HFF-Myc (cell line): ENCODE measurements around the gene SOX15.

Source experiments
- DNase-seq: peaks from one replicate; pipeline ENCODE4 v3.0.0-alpha.2; 2011; ENCODE audit warnings: low read depth; ENCODE audit errors: extremely low read depth
- H3K4me3 ChIP-seq: replicated peaks from 2 replicates; pipeline ENCODE4 v1.5.1; 2011; ENCODE audit warnings: low read depth, mild to moderate bottlenecking, control low read depth, low read length
- TF ChIP-seq, protein P1 (sequence below): IDR thresholded peaks from 2 replicates; pipeline ENCODE4 v1.5.1; 2012; ENCODE audit warnings: mild to moderate bottlenecking, low read depth, low read length, control low read depth; ENCODE audit errors: missing control alignments

SOX15 gene

GRCh38 chr17:7572338-7572587, 17.6 kb downstream of the SOX15 start:
- DNase-seq: no peak
- TF ChIP-seq, protein P1, sequence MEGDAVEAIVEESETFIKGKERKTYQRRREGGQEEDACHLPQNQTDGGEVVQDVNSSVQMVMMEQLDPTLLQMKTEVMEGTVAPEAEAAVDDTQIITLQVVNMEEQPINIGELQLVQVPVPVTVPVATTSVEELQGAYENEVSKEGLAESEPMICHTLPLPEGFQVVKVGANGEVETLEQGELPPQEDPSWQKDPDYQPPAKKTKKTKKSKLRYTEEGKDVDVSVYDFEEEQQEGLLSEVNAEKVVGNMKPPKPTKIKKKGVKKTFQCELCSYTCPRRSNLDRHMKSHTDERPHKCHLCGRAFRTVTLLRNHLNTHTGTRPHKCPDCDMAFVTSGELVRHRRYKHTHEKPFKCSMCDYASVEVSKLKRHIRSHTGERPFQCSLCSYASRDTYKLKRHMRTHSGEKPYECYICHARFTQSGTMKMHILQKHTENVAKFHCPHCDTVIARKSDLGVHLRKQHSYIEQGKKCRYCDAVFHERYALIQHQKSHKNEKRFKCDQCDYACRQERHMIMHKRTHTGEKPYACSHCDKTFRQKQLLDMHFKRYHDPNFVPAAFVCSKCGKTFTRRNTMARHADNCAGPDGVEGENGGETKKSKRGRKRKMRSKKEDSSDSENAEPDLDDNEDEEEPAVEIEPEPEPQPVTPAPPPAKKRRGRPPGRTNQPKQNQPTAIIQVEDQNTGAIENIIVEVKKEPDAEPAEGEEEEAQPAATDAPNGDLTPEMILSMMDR: no peak
- peak overlapping the region; percentile 98 for H3K4me3 ChIP-seq

- TF ChIP-seq, protein P1: no peak
- no peak overlapping the region for H3K4me3 ChIP-seq
- DNase-seq: no peak
These were observed 19.5 kb downstream of the SOX15 start for GRCh38 chr17:7570351-7570750.

GRCh38 chr17:7569571-7569970, 20.3 kb downstream of the SOX15 start:
- TF ChIP-seq, protein P1: no peak
- H3K4me3 ChIP-seq: no peak overlapping the region
- no peak for DNase-seq

DNA sequence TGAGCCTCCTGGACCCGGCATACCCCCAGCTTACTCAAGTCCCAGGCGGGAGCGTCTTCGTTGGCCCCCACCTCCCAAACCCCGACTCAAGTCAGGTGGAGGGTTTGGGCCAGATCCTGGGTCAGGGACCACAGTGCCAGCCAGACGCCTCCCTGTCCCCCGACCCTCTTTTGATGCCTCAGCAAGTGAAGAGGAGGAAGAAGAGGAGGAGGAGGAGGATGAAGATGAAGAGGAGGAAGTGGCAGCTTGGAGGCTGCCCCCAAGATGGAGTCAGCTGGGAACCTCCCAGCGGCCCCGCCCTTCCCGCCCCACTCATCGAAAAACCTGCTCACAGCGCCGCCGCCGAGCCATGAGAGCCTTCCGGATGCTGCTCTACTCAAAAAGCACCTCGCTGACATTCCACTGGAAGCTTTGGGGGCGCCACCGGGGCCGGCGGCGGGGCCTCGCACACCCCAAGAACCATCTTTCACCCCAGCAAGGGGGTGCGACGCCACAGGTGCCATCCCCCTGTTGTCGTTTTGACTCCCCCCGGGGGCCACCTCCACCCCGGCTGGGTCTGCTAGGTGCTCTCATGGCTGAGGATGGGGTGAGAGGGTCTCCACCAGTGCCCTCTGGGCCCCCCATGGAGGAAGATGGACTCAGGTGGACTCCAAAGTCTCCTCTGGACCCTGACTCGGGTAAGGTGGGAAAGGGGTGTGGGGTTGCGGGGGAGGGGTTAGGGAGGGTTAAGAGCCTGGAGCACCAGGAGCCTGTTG, 26.6 kb downstream of the SOX15 start:
- no peak for DNase-seq
- H3K4me3 ChIP-seq: peak overlapping the region; percentile 89
- TF ChIP-seq, protein P1: no peak

DNA sequence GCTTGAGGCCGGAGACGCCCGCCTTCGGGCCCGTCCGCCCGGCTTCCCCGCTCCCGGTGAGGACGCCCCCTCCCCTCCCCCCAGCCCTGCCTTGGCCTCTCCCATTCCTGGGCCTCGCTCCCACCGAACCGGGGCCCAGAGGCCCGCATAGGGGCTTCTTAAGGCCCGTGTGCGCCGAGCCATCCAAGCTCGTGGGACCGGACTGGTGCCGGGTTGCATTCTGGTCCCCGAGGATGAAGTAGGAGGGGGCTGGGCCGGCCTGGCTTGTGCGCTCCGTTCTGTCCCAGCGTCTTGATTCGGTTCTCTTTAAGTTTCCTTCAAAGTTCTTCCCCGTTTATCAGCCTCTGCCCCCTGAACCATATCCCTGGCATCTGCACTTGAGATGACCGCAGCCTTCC, 27.7 kb downstream of the SOX15 start:
- peak overlapping the region; percentile 89 for H3K4me3 ChIP-seq
- TF ChIP-seq, protein P1: no peak
- DNase-seq: no peak

DNA sequence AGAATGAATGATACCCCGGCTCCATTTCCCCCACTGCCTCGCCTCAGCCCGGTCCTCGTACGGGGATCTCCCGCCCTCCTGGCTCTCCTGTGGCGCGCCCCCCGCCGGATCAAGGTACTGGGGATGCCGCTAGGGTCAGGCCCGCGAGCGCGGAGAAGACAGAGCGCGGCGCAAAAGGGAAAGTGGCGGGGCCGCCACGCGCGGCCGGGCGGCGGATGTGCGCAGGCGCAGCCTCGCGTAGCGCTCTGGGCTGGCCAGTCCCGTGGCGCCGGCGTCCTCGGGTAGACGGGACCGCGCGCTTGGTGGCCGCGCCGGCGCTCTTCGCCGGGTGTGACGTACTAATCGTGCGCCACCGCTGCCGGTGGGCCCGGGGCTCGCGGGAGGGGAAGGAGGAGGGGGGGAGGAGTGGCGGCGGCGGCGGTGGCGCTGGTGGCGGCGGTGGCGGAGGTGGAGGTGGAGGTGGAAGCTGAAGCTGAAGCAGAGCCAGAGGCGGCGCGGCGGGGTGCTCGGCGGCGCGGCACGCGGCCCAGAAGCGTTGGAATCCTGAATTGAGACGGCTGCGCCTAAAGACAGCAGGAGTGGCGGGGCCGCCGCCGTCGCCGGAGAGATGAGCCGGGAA, 28.2 kb downstream of the SOX15 start, which contains the start of gene SENP3:
TSS of gene SENP3 (plus strand) at position 331 of the 619 bp plus-strand sequence. CDS start 1,158 bp downstream, outside the sequence.
- H3K4me3 ChIP-seq: peak within 1 kb of the TSS; percentile 89
- DNase-seq: no peak
- TF ChIP-seq, protein P1: no peak

GRCh38 chr17:7561028-7561575, 28.8 kb downstream of the SOX15 start:
- DNase-seq: no peak
- peak overlapping the region; percentile 89 for H3K4me3 ChIP-seq
- TF ChIP-seq, protein P1: peak; percentile 61
